NCI-H128 (cell line): Measurements from ENCODE around the gene INPP5J.
A peak's percentile ranks its signal among the peaks of the same experiment; 100 is the strongest.
"Not testable (repeated sequence)": the region's sequence is repeated elsewhere in the genome, so short reads cannot be mapped to it uniquely, and the experiment has no call there.

Source experiments
- DNase-seq: peaks from one replicate; lab custom pipeline; 2025; ENCODE audit not compliant: unreplicated experiment; lab: John Stamatoyannopoulos, UW

The INPP5J gene

GRCh38 chr22:31122532-31123291, at the start of gene INPP5J:
Gene INPP5J, plus strand, starts transcription at chr22:31122966. Its CDS starts 49 bp downstream, at chr22:31123015.
- peak; percentile 10 for DNase-seq

- DNase-seq: not testable (repeated sequence)
These were observed 49.6 kb upstream of the INPP5J start for GRCh38 chr22:31073125-31073524.

GRCh38 chr22:31073545-31074145, 49.1 kb upstream of the INPP5J start:
- not testable (repeated sequence) for DNase-seq

GRCh38 chr22:31075961-31076360, 46.8 kb upstream of the INPP5J start:
- no peak for DNase-seq

- no peak for DNase-seq
These were observed 45.1 kb upstream of the INPP5J start for GRCh38 chr22:31077681-31078080.

GRCh38 chr22:31078389-31078788, 44.4 kb upstream of the INPP5J start:
- not testable (repeated sequence) for DNase-seq

- no peak for DNase-seq
These were observed 43.6 kb upstream of the INPP5J start for GRCh38 chr22:31079095-31079642.

- no peak for DNase-seq
These were observed 42.5 kb upstream of the INPP5J start for GRCh38 chr22:31080164-31080847.

GRCh38 chr22:31080848-31081649, 41.7 kb upstream of the INPP5J start, which contains the start of gene SMTN:
Gene SMTN, plus strand, starts transcription at chr22:31081318. Its CDS starts 1,941 bp downstream, at chr22:31083259.
- peak; percentile 74 for DNase-seq

- no peak for DNase-seq
These were observed 40.7 kb upstream of the INPP5J start for GRCh38 chr22:31081963-31082605.

GRCh38 chr22:31082606-31083376, 40.0 kb upstream of the INPP5J start:
- DNase-seq: no peak

- DNase-seq: peak; percentile 41
These were observed 39.4 kb upstream of the INPP5J start for GRCh38 chr22:31083377-31083768.

GRCh38 chr22:31083923-31084810, 38.6 kb upstream of the INPP5J start:
- DNase-seq: no peak

GRCh38 chr22:31084811-31085492, 37.8 kb upstream of the INPP5J start:
- DNase-seq: no peak

GRCh38 chr22:31085493-31085824, 37.3 kb upstream of the INPP5J start:
- DNase-seq: no peak

GRCh38 chr22:31085928-31086327, 36.8 kb upstream of the INPP5J start:
- no peak for DNase-seq

GRCh38 chr22:31086703-31087330, 35.9 kb upstream of the INPP5J start:
- no peak for DNase-seq
